IMR-90 (cell line): Measurements from ENCODE around the gene TRIM38. TPM values are rescaled to one million over a fixed set of nuclear protein-coding genes. Genes with fewer than 3 reads are reported as not detected.

ENCODE experiments used
- ATAC-seq: fragments of 200-7000 bp; cut with Tn5 transposase; 2 replicates; pipeline ENCODE4 v1.9.1; 2020; ENCODE audit warnings: low read depth, mild to moderate bottlenecking, moderate library complexity
- BruUV-seq: library from RNA; stranded (reverse); fragments of 400-500 nt; replicated peaks from 2 replicates; lab custom pipeline; 2021; lab: Mats Ljungman, UMichigan
- CTCF ChIA-PET: fragments of 300-600 bp; formaldehyde crosslinking; extraction: SDS; loops from one replicate; lab custom pipeline; 2021; ENCODE audit warnings: antibody characterized with exemption; lab: Yijun Ruan, JAX
- POLR2A ChIA-PET: fragments of 300-600 bp; sonication (Branson Sonifier 250); formaldehyde crosslinking; loops from one replicate; lab custom pipeline; 2022; ENCODE audit warnings: antibody characterized with exemption; ENCODE audit not compliant: unreplicated experiment; lab: Charles Lee
- DNase-seq: peaks from one replicate; pipeline ENCODE4 v3.0.0; 2013
- H2AFZ ChIP-seq: replicated peaks from 2 replicates; pipeline ENCODE3; 2013; ENCODE audit warnings: low read length, mild to moderate bottlenecking; ENCODE audit not compliant: poor library complexity
- H2AK5ac ChIP-seq: 2 replicates; pipeline ENCODE4 v1.6.1; 2013; ENCODE audit warnings: low read depth, low read length, inconsistent platforms
- H2AK9ac ChIP-seq: replicated peaks from 2 replicates; pipeline ENCODE3; 2013; ENCODE audit warnings: mild to moderate bottlenecking, low read depth, low read length, moderate library complexity; ENCODE audit not compliant: poor library complexity
- H2BK120ac ChIP-seq: 2 replicates; pipeline ENCODE4 v1.6.1; 2013; ENCODE audit warnings: low read depth, low read length, inconsistent platforms
- H2BK15ac ChIP-seq: 3 replicates; pipeline ENCODE4 v1.6.1; 2013; ENCODE audit warnings: low read depth, low read length, inconsistent platforms
- H2BK20ac ChIP-seq: 2 replicates; pipeline ENCODE4 v1.6.1; 2013; ENCODE audit warnings: low read depth, mild to moderate bottlenecking, inconsistent platforms, low read length, moderate library complexity
- H2BK5ac ChIP-seq: 2 replicates; pipeline ENCODE4 v1.6.1; 2013; ENCODE audit warnings: mild to moderate bottlenecking, low read depth, low read length, inconsistent platforms; ENCODE audit not compliant: poor library complexity, severe bottlenecking
- H3K14ac ChIP-seq: replicated peaks from 2 replicates; pipeline ENCODE4 v1.6.1; 2013; ENCODE audit warnings: low read depth, low read length, inconsistent platforms
- H3K18ac ChIP-seq: 2 replicates; pipeline ENCODE4 v1.6.1; 2013; ENCODE audit warnings: low read depth, low read length, control low read depth
- H3K23ac ChIP-seq: 2 replicates; pipeline ENCODE4 v1.6.1; 2013; ENCODE audit warnings: low read depth, low read length, inconsistent platforms
- H3K27ac ChIP-seq: 2 replicates; pipeline ENCODE4 v1.5.1; 2013; ENCODE audit warnings: mild to moderate bottlenecking, control low read depth, low read length; ENCODE audit not compliant: insufficient read depth
- H3K27me3 ChIP-seq: 2 replicates; pipeline ENCODE4 v1.6.1; 2013; ENCODE audit warnings: low read length; ENCODE audit not compliant: control insufficient read depth, insufficient read depth
- H3K36me3 ChIP-seq: 2 replicates; pipeline ENCODE4 v1.6.1; 2013; ENCODE audit warnings: low read length, mixed read lengths; ENCODE audit not compliant: control insufficient read depth, insufficient read depth
- H3K4ac ChIP-seq: 2 replicates; pipeline ENCODE4 v1.6.1; 2013; ENCODE audit warnings: low read depth, low read length, inconsistent platforms
- H3K4me1 ChIP-seq: 2 replicates; pipeline ENCODE4 v1.6.1; 2013; ENCODE audit warnings: low read length, mixed read lengths; ENCODE audit not compliant: control insufficient read depth, insufficient read depth
- H3K4me2 ChIP-seq: 2 replicates; pipeline ENCODE4 v1.6.1; 2013; ENCODE audit warnings: low read depth, mild to moderate bottlenecking, control low read depth, low read length, moderate library complexity
- H3K4me3 ChIP-seq: 2 replicates; pipeline ENCODE4 v1.5.1; 2013; ENCODE audit warnings: low read depth, mild to moderate bottlenecking, control low read depth, low read length, moderate library complexity; ENCODE audit not compliant: insufficient read depth
- H3K56ac ChIP-seq: 2 replicates; pipeline ENCODE4 v1.6.1; 2013; ENCODE audit warnings: low read length, inconsistent platforms; ENCODE audit not compliant: insufficient read depth; ENCODE audit errors: extremely low read depth
- H3K79me1 ChIP-seq, 2 experiments: 2 replicates each; pipeline ENCODE4 v1.6.1; 2013; ENCODE audit warnings: low read length in 2 of 2, inconsistent platforms in 1 of 2, low read depth in 1 of 2
- H3K9ac ChIP-seq: 2 replicates; pipeline ENCODE4 v1.6.1; 2013; ENCODE audit warnings: low read depth, low read length, control low read depth
- H3K9me1 ChIP-seq: 2 replicates; pipeline ENCODE4 v1.6.1; 2013; ENCODE audit warnings: low read length, inconsistent platforms; ENCODE audit not compliant: insufficient read depth
- H3K9me3 ChIP-seq: 2 replicates; pipeline ENCODE4 v1.6.1; 2013; ENCODE audit warnings: low read length; ENCODE audit not compliant: control insufficient read depth, insufficient read depth
- H4K20me1 ChIP-seq: 2 replicates; pipeline ENCODE4 v1.6.1; 2013; ENCODE audit warnings: low read length, inconsistent platforms; ENCODE audit not compliant: insufficient read depth
- H4K5ac ChIP-seq: 2 replicates; pipeline ENCODE4 v1.6.1; 2013; ENCODE audit warnings: mild to moderate bottlenecking, low read depth, low read length, control low read depth
- H4K8ac ChIP-seq, 2 experiments: 2 replicates each; pipeline ENCODE4 v1.6.1; 2013; ENCODE audit warnings: low read depth in 2 of 2, low read length in 2 of 2, control low read depth in 1 of 2, inconsistent platforms in 1 of 2
- H4K91ac ChIP-seq: 2 replicates; pipeline ENCODE4 v1.6.1; 2013; ENCODE audit warnings: low read depth, low read length, inconsistent platforms; ENCODE audit not compliant: insufficient read depth
- BHLHE40 ChIP-seq: fragments of 150-350 bp; IDR thresholded peaks from 2 replicates; pipeline ENCODE4 v1.6.1; 2016; ENCODE audit warnings: mild to moderate bottlenecking, low read depth, low read length
- CEBPB ChIP-seq: IDR thresholded peaks from 2 replicates; pipeline ENCODE4 v1.6.1; 2012; ENCODE audit warnings: low read depth, low read length, improper control_type of control experiment
- CHD1 ChIP-seq: IDR thresholded peaks from 2 replicates; pipeline ENCODE4 v1.6.1; 2012; ENCODE audit warnings: low read depth, low read length, improper control_type of control experiment
- CTCF ChIP-seq: conservative IDR thresholded peaks from 2 replicates; pipeline ENCODE4 v1.5.1; 2012; ENCODE audit warnings: mild to moderate bottlenecking, low read depth, low read length, improper control_type of control experiment
- ELK1 ChIP-seq: fragments of 150-350 bp; IDR thresholded peaks from 2 replicates; pipeline ENCODE4 v1.6.1; 2016; ENCODE audit warnings: low read depth, mild to moderate bottlenecking, low read length, moderate library complexity, borderline replicate concordance
- FOS ChIP-seq: fragments of 150-350 bp; IDR thresholded peaks from 2 replicates; pipeline ENCODE4 v1.6.1; 2016; ENCODE audit warnings: low read depth, low read length
- MAFK ChIP-seq: IDR thresholded peaks from 2 replicates; pipeline ENCODE4 v1.6.1; 2012; ENCODE audit warnings: low read depth, low read length, improper control_type of control experiment
- MAZ ChIP-seq: IDR thresholded peaks from 2 replicates; pipeline ENCODE4 v1.6.1; 2012; ENCODE audit warnings: low read depth, mild to moderate bottlenecking, low read length, improper control_type of control experiment, moderate library complexity, borderline replicate concordance
- MXI1 ChIP-seq: IDR thresholded peaks from 2 replicates; pipeline ENCODE4 v1.6.1; 2012; ENCODE audit warnings: low read depth, mild to moderate bottlenecking, low read length, moderate library complexity, borderline replicate concordance
- NFE2L2 ChIP-seq: fragments of 150-350 bp; IDR thresholded peaks from 2 replicates; pipeline ENCODE4 v1.6.1; 2016; ENCODE audit warnings: low read depth, mild to moderate bottlenecking, low read length
- POLR2A ChIP-seq: IDR thresholded peaks from 2 replicates; pipeline ENCODE4 v1.6.1; 2012; ENCODE audit warnings: mild to moderate bottlenecking, low read depth, low read length
- RAD21 ChIP-seq: IDR thresholded peaks from 2 replicates; pipeline ENCODE4 v1.6.1; 2012; ENCODE audit warnings: low read length, improper control_type of control experiment
- RCOR1 ChIP-seq: IDR thresholded peaks from 2 replicates; pipeline ENCODE4 v1.6.1; 2012; ENCODE audit warnings: mild to moderate bottlenecking, low read length, improper control_type of control experiment; ENCODE audit not compliant: insufficient replicate concordance
- RFX5 ChIP-seq: IDR thresholded peaks from 2 replicates; pipeline ENCODE4 v1.8.0; 2012; ENCODE audit warnings: low read depth, mild to moderate bottlenecking, low read length, moderate library complexity
- SMC3 ChIP-seq: fragments of 150-350 bp; IDR thresholded peaks from 2 replicates; pipeline ENCODE4 v1.6.1; 2016; ENCODE audit warnings: low read depth, mild to moderate bottlenecking, antibody characterized with exemption, low read length, moderate library complexity
- USF2 ChIP-seq: fragments of 150-350 bp; IDR thresholded peaks from 2 replicates; pipeline ENCODE4 v1.6.1; 2017; ENCODE audit warnings: mild to moderate bottlenecking, antibody characterized with exemption, low read length, low read depth
- WGBS, 2 experiments: methylation state at CpG; one replicate each; pipeline versions ENCODE4 v1.1.5 to v1.1.7; 2013; ENCODE audit warnings: missing lambda C conversion rate in 2 of 2; ENCODE audit not compliant: insufficient read length in 1 of 2; ENCODE audit errors: extremely low coverage in 2 of 2; 5-methylcytosine and 5-hydroxymethylcytosine counted together
- dilution Hi-C: fragments of 300-500 bp; cut with HindIII; formaldehyde crosslinking; loops from one replicate; pipeline ENCODE4 v1.14.3; 2018; ENCODE audit warnings: low sequenced_read_pairs; ENCODE audit not compliant: unreplicated experiment
- in situ Hi-C: fragments of 300-500 bp; cut with MboI; formaldehyde crosslinking; loops from 3 replicates; pipeline ENCODE4 v1.14.3; 2019; ENCODE audit warnings: low sequenced_read_pairs, inconsistent platforms, mixed read lengths
- intact Hi-C: fragments of 100-400 bp; cut with micrococcal nuclease; formaldehyde crosslinking; loops from 2 replicates; pipeline ENCODE4 v1.10.0; 2022
- polyA plus RNA-seq, 3 experiments: library from polyadenylated mRNA; depleted of rRNA; stranded (reverse); fragments of >200 nt; gene quantifications; 2 replicates each; pipeline ENCODE4 v1.2.3, GENCODE V29; 2012; ENCODE audit warnings: low replicate concordance in 1 of 3
- total RNA-seq: library from RNA; depleted of rRNA; stranded (reverse); fragments of >200 nt; gene quantifications from 2 replicates; pipeline ENCODE4 v1.2.3, GENCODE V29; 2012

The TRIM38 gene
- total and polyA plus RNA-seq, 2 of the 4 experiments (the other 2 are of a cell fraction): 4.1 to 6.3 TPM

GRCh38 chr6:25922301-25922700, 40.3 kb upstream of the TRIM38 start:
- no peak overlapping the region for H3K14ac ChIP-seq
- H2AFZ ChIP-seq: no peak overlapping the region
- ATAC-seq: no peak
- H3K23ac ChIP-seq: no peak overlapping the region
- H3K4ac ChIP-seq: no peak overlapping the region
- H3K27me3 ChIP-seq: no peaks in the 10 kb centered on the region; the same call in 1 of the 2 replicates
- no CpG with 5 or more reads among the region's 2 CpGs for WGBS, 2 experiments
- no peak overlapping the region for H4K8ac ChIP-seq
- CTCF ChIA-PET: no interaction called here
- no peak overlapping the region for H2AK5ac ChIP-seq
- H4K5ac ChIP-seq: no peak overlapping the region
- TF ChIP-seq RCOR1: no peak
- TF ChIP-seq ELK1: no peak
- no peak for TF ChIP-seq MAFK
- no peak for TF ChIP-seq MXI1
- no peak for TF ChIP-seq BHLHE40
- no peak for TF ChIP-seq MAZ
- no peak for TF ChIP-seq USF2
- TF ChIP-seq NFE2L2: no peak
- no peak for TF ChIP-seq SMC3
- no peak for TF ChIP-seq POLR2A
- TF ChIP-seq CEBPB: no peak
- no peak for TF ChIP-seq CHD1
- no peak for TF ChIP-seq FOS
- TF ChIP-seq RAD21: no peak
- no peak for TF ChIP-seq CTCF
- TF ChIP-seq RFX5: no peak
- no peak overlapping the region for H2BK20ac ChIP-seq
- dilution Hi-C loops (no loop called here), intact Hi-C loops (no loop called here), in situ Hi-C loops (no loop called here)
- H3K18ac ChIP-seq: no peak overlapping the region
- H3K4me3 ChIP-seq: no peak overlapping the region
- H4K91ac ChIP-seq: no peak overlapping the region
- POLR2A ChIA-PET: no interaction called here
- no peak overlapping the region for H3K56ac ChIP-seq
- no TSS peak for BruUV-seq
- no peaks in the 10 kb centered on the region for H3K4me1 ChIP-seq
- no peak overlapping the region for H2AK9ac ChIP-seq
- no peak overlapping the region for H3K9ac ChIP-seq
- no peak for DNase-seq
- no peak overlapping the region for H2BK5ac ChIP-seq
- no peak overlapping the region for H2BK15ac ChIP-seq
- no peak overlapping the region for H2BK120ac ChIP-seq
- H3K79me1 ChIP-seq: no peaks in the 10 kb centered on the region
- no peaks in the 10 kb centered on the region for H3K9me3 ChIP-seq
- no peaks in the 10 kb centered on the region for H3K36me3 ChIP-seq
- no peaks in the 10 kb centered on the region for H4K20me1 ChIP-seq
- H3K4me2 ChIP-seq: no peak overlapping the region
- no peak overlapping the region for H3K27ac ChIP-seq
- no peaks in the 10 kb centered on the region for H3K9me1 ChIP-seq
